HG03103 (cell line): ENCODE data around the gene VAT1L.

Experiments
- ATAC-seq: cut with Tn5 transposase; IDR thresholded peaks from one replicate; pipeline ENCODE4 v1.9.1; 2021; ENCODE audit warnings: low read depth; ENCODE audit not compliant: unreplicated experiment

The VAT1L gene

DNA sequence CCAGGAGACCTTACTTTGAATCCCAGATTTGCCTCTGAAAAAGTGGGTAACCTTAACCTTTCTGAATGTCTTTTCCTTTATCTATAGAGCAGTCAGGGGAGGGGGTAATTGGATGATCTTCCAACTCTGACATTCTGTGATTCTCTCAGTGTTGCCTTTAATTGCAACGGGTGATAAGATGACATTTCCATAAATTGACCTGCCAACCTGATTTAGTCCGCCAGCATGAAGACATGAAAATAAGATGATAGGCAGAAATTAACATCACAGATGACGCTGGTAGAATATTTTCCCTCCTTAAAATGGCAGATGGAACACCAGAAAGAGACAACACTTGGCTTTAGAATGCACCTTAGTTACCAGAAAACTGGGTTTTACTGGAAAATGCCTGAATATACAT, 72.6 kb downstream of the VAT1L start:
- no peak for ATAC-seq

DNA sequence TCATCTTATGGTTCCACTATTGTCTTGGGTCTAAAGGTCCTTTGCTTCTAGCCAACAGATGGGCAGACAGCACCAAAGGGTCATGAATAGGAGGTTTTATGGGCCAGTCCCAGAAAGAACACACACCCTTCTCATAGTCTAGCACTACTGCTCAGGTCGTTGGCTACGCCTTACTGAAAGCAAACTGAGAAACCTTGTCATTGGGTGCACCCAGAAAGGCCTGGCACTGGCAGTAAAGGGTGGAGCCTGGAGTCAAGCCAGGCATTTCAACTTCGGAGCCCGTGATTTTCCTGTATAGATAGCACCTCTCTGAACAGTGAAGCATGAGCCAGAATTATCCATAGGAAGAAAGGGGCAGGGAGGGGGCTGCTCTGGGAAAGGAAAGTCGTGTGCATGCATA, 74.9 kb downstream of the VAT1L start:
- ATAC-seq = no peak

DNA sequence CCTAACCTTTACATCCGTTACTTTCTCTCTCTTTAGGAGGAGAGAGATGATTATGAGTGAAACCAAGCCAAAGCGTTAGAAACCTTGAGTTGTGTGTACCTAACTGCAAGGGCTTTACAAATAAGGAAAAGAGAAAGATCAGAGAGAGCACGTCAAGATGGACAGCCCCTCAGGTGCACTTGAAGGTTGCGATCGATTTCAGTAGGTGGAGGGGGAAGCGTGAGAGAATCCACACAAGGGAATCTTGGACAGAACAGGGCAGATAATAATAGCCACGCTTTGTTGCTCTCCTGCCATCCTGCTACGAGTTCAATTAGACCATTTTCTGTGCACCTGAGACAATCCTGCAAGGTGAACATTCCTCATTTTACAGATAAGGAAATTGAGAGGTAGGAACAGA, 78.4 kb downstream of the VAT1L start:
- no peak for ATAC-seq

DNA sequence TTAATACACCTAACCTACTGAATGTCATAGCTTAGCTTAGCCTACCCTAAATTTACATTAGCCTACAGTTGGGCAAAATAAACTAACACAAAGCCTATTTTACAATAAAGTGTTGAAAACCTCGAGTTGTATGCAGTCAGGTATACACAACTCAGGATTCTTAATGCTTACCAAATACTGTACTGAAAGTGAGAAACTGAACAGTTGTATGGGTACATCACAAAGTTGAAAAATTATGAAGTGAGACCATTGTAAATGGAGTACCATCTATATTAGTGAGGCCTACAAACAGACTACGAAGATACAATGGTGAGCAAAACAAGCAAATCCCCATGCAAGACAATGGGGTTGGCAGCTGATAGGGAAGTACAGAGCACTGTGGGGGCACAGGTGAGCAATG, 79.7 kb downstream of the VAT1L start:
- peak; percentile 39 for ATAC-seq

DNA sequence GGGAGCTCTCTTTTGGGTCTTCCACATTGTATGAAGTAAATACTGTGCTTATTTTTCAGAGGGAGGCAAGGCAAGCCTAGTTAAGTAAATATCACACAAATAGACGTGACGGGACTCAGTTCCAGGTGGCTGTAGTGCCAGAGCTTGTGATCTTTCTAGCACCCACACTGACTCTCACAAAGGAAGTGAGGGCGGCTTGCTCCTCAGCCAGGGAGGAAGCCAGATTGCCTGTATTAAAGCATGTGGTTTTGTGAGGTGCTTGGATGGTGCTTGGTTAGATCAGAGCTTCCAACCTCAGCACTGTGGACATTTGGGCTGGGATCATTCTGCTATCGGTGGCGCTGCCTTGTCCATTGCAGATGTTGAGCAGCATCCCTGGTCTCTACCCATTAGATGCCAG, 80.1 kb downstream of the VAT1L start:
- ATAC-seq = peak; percentile 95

DNA sequence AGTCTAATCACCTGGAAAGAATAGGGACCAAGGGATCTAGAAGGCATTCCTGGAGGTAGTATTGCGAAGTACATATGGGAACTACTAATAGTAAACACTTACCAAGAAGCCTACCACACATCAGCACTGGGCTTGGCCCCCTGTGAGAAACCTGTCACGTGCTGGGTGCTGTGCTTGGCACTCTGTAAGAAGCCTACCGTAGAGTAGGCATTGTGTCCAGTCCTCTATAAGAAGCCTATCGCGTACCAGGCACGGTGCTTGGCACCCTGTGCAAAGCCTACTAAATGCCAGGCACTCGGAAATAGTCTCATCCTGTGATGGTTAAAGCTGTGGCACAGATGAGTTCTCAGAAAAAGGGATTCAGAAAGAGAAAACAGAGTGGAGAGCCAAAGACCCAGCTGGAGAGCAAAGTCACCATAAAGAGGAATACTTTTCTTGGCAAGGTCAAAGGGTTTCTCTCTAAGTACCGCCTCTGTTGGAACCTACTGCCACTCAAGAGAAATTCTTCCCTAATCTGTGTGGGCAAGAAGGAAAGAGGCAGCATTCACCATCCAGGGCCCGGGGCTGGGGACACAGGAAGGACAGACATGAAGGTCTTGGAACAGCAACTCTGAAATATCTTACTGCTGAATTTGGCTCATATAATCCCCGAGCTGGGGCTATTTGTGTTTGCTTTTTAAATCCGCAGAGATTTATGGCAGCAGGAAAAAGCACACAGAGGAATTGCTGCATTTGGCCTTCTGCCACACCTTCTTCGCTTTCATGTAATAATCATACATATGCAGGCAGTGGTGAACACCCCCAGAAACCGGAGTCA, 81.8 kb downstream of the VAT1L start:
- ATAC-seq = no peak

DNA sequence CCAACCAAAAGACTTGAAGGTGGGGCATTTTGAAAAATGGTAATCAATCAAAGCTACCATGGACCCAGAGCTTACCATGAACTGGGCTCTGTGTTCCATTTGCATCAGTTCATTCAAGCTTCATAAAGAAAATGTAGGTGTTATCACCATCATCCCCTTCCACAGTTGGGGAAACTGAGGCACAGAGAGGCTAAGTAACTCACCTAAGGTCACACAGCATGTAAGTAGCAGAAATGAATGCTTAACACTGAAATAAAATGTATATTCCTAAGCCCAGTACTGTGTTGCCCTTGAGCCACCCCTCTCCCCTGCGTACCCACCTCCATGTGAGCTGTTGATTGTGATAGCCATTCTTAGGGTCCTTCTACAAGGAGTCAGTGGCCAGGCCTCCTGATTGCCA, 83.6 kb downstream of the VAT1L start:
- no peak for ATAC-seq

DNA sequence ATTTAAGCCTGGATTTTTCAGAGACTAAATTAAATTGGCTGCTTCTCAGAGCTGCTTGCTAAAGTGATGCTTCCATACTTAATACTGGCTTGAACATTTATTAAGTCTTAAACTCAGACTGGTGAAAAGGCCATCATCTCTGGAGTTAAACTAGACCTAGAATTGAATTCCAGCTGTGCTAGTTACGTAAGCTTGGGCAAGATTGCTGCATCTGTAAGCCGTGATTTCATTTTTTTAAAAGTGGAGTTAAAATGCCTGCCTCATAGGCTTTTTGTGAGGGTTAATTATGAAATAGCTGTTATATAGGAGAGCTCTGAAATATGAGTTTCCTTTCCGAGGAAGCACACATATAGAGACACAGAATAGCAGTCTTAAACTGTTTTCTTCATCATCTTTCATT, 84.7 kb downstream of the VAT1L start:
- ATAC-seq = no peak

DNA sequence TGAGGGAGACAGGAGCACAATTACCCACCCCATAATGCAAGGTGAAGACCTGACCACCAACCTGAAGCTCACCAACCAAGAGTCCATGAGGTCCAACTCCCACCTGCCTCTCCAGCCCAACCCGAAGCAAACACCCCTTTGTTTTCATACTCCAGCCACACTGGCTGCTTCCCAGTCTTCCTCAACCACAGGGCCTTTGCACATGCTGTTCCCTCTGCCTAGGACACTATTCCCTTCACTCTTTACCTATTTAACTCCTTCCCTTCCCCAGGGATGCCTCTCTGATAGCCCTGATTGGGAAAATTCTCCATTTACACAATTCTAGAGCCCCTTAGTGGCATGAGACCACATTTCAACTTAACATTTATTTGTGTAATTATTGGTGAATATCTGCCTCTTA, 86.0 kb downstream of the VAT1L start:
- no peak for ATAC-seq

DNA sequence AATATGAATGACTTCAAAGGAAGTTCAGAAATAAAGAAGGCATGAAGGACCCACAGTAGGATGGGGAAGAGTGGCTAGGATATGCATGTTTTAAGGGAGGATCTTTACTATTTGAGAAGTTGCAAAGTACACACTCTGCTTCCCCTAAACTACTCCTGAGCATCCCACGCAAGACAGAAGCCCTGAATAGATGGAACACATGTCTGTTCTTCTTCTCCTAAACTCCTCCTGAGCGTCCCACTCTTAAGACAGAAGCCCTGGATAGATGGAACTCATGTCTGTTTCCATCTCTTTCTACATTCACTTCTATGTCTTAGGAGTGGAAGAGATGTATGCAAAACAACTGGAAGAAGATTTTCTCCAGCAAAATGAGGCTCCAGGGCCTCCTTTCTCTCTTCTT, 88.4 kb downstream of the VAT1L start:
- no peak for ATAC-seq

DNA sequence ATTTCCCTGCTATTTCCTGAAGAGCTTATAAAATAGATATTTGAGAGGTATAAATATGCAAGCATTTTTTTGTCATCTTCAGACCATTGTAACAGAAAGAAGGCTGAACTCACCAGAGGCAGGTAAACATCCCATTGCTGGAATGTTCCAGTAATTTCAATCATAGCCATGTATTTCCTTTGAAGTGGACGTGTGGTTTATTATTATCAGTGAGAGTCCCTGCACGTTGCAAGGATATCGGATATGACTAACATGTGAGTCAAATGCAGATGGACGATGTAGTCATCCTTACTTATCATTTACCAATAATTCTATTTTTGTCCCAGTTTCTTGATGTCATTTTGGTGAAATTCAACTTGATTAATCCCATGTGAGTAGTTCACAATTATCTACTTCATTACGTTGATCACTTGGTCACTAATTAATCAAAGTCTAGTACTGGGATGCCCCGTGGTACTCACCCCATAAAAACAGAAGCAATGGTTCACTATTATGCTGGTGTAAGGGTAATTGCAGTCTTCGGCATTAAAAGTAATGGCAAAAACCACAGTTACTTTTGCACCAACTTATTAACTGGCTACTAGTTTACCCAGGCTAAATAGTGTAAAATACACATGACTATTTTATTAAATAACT, 89.5 kb downstream of the VAT1L start:
- no peak for ATAC-seq

DNA sequence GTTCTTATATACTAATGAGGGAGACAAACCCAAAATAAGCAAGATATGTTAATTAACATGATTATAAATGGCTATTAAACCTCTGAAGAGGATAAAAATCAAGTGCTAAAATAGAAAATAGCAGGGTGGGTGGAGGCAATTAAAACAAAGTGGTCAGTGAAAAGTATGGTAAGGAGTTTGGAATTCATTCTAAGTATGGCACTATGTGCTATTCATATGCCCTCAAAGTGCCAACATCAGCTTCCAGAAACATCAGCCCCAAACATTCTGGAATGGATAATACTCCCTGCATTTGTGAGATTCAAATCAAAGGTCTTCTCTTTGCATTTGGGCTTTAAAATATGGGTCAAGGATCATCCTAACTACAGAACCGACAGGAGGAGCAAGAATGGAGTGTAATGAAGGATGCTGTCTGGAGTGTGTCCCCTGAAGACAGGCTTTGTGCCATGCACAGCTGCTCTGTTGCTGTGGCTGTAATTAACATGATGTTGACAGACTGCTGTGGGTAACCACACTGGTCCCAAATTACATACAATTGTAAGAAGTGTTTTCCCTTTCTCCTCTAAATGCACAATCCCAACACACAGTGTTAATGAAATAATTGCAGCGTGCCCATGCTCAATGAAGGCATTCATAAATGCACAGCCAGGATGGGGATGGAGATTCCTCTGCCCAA, 93.1 kb downstream of the VAT1L start:
- no peak for ATAC-seq

DNA sequence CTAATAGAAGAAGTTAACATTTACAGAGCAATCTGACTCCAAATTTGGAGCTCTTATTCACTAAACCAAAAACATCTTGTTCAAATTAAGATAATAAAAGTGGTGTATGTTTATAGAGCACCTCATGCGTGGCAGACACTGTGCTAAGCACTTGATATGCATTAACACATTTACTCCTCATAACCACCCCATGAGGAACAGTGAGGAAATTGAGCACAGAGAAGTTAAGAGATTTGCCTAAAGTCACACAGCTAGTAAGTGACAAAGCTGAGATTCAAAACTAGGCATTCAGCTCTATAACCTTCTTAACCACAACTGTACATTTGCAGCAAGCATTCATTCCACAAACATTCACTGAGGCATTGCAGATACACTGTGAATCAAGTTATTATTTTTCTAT, 94.0 kb downstream of the VAT1L start:
- no peak for ATAC-seq

DNA sequence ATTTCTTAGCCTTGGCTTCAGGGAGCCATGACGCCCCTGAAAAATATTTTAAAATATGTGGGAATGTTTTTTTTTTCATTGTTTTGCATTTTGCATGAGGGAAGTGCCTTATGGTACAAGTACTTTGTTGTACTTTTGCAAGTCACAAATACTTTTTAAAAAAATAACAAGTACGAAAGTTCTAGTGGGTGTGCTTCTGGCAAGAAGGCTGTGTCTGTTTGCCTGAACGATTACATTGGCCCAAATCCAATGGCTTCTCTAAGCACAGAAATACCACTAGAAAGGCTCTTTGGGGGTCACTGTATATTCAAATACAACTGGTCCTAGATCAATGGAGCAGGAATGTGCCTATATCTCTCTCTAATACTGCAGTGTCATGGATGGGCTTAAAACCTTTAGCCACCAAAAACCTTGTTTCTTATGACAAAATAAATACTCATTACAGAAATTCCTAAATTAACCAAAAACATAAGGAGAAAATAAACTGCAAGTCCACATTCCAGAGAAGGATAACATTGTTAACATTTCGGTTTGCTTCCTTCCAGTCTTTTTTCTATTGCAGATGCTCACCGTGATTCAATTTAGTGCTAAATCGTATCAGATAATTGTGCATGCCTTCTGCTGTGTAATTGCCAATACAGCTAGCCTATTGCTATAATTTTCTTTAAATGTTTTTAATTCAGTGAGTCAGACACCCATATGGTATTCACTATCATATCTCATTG, 97.4 kb downstream of the VAT1L start:
- ATAC-seq = no peak

DNA sequence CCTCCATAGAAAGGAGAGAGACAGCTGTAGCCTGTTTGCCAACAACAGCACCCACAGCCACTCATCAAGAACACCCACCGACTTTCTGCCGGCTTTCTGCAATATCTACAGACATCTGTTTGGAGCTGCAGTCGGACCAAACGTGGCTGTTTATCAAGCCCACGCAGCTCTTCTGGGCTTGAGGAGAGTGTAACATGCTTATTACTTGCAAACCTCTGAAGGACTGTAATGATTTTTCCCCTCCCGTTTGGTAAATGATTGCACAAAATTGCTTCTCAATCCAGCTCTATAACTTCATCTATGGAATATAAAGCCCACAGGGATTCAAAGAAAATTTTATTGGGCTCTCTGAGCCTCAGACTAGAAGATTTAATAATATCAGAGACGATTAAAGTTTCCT, 100.5 kb downstream of the VAT1L start:
- ATAC-seq = no peak

DNA sequence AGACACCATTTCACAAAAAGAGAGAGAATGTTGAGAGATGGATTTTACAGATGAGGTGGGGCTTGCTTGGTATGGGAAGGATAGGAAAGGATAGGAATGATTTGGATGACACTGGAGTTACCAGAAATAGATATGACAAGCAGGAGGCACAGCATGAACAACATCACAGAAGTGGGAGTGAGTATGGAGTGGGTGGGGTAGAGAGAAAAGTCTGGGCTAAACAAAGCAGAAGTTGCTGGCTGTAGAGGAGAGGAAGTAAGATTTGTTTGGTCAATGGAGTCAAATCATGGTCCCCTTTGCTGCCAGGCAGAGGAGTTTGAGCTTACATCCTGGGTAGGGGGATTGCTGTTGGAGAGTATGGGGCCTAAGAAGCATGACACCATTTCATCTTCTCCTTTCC, 101.7 kb downstream of the VAT1L start:
- ATAC-seq = no peak

DNA sequence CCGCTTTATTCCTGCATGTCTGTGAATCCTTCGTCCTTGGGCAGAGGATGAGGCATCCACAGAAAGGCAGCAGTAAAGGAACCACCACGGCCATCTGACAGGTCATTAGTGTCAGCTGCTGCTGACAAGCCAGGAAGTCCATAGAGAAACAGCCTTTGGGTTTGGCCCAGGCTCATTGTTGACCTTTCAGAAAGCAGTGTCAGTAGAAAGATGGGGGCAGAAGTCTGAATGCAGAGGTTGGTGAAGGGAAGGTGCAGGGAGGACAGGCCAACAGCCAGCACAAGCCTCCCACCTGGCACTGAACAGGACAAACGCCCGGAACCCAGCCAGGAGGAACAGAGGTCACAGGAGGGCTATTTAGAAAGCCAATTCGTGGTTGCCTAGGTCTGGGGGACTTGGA, 105.8 kb downstream of the VAT1L start:
- ATAC-seq = no peak

DNA sequence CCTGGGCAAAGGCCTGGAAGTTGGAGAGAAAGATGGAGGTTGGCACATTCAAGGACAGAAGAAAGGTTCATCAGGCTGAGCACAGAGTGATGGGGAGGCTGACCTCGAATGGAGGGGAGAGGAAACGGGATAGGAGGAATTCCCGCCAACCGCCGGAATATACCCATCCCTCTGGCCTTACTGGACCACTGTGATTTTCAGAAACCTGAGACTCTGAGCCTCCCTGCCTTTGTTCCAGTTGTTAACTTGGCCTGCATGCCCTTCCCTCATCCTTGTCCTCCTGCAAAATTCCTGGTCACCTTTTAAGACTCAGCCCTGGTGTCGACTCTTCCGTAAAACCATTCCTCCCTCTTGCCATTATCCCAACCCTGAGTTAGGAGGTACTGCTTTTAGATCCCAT, 107.6 kb downstream of the VAT1L start:
- ATAC-seq = no peak

DNA sequence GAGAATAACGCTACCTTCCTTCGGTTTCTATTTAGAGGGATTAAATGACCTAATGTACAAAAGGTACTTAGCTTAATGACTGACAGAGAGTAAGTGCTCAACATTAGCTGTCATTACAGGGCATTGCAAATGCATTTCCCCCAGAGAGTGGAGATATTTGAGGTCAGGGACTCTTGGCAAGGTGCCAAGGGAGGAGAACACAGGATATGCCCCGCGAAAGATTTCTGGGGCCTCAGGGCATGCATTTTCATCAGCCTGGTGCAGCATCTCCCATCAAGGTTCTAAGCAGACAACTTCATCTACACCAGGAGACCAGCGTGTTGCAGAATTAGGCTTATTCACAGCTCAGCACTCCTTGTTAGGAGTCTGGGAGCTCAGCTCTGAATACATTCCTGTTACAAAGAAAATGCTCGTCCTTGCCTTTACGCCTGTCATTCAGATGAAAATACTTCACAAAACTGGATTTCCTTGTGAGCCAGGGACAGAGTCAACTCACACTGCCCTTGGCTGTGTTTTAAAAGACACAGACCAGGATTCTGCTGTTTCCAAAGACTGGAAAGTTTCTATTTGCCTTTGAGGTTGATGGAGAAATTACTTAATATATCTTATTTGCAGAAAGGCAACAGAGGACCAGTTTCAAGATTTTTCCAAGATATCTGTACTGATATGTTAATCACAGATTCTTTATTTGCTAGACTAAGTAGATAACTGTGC, 108.2 kb downstream of the VAT1L start:
- no peak for ATAC-seq

DNA sequence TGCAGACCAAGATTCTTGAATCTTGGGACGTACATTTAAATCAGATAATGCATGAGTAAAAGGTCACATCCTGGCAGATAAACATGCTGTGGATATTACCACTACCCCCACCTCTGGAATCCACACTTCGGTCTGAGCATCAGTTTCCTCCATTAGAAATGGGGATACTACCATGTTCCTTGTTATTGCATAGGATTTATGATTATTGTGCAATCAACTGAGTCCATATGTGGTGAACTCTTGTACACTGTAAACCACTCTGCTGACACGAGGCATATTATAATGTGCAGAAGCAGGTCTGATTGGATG, 108.7 kb downstream of the VAT1L start:
- ATAC-seq = no peak
